Endothelial cell of umbilical vein (primary cell): ENCODE results near the gene GRAMD1B. TPM values are rescaled to one million over a fixed set of nuclear protein-coding genes. Genes with fewer than 3 reads are reported as not detected.

Source experiments
- BruUV-seq: library from RNA; stranded (reverse); fragments of 400-500 nt; replicated peaks from 2 replicates; lab custom pipeline; 2021; lab: Mats Ljungman, UMichigan
- CTCF ChIA-PET: fragments of 300-600, 350-600 bp; sonication (Branson Sonifier 250); formaldehyde crosslinking; loops from one replicate; lab custom pipeline; 2021; ENCODE audit warnings: antibody characterized with exemption, inconsistent platforms; lab: Charles Lee
- POLR2A ChIA-PET: fragments of 300-600, 350-600 bp; sonication (Branson Sonifier 250); formaldehyde crosslinking; loops from one replicate; lab custom pipeline; 2021; ENCODE audit warnings: antibody characterized with exemption, inconsistent platforms; lab: Charles Lee
- DNase-seq: peaks from one replicate; pipeline ENCODE4 v3.0.0-alpha.2; 2011; ENCODE audit warnings: low read depth, low spot score
- FAIRE-seq: peaks from 2 replicates; lab custom pipeline; 2011; peaks lifted over from hg19 to GRCh38; lab: Jason Lieb, UNC
- H2AFZ ChIP-seq: 2 replicates; pipeline ENCODE4 v1.6.0; 2012; ENCODE audit warnings: low read depth, low read length, control low read depth, inconsistent platforms
- H3K27ac ChIP-seq: 2 replicates; pipeline ENCODE4 v1.5.1; 2011; ENCODE audit warnings: low read depth, mild to moderate bottlenecking, control low read depth, low read length, moderate library complexity; ENCODE audit not compliant: insufficient read depth
- H3K27me3 ChIP-seq, 2 experiments: 2 replicates each; pipeline versions ENCODE4 v1.6.0 to v1.6.1; 2011; ENCODE audit warnings: low read length in 2 of 2, mixed read lengths in 1 of 2; ENCODE audit not compliant: control insufficient read depth in 2 of 2, insufficient read depth in 2 of 2
- H3K36me3 ChIP-seq, 2 experiments: 2 replicates in 1 of 2; 3 replicates in 1 of 2; pipeline ENCODE4 v1.5.1; 2011; ENCODE audit warnings: low read length in 2 of 2, mild to moderate bottlenecking in 1 of 2, moderate library complexity in 1 of 2; ENCODE audit not compliant: control insufficient read depth in 2 of 2, insufficient read depth in 2 of 2; ENCODE audit errors: extremely low read depth in 1 of 2
- H3K4me1 ChIP-seq: 3 replicates; pipeline ENCODE4 v1.5.1; 2011; ENCODE audit warnings: mild to moderate bottlenecking, low read length; ENCODE audit not compliant: control insufficient read depth, insufficient read depth; ENCODE audit errors: extremely low read depth
- H3K4me2 ChIP-seq: 2 replicates; pipeline ENCODE4 v1.6.1; 2011; ENCODE audit warnings: low read length, control low read depth, mixed read lengths; ENCODE audit not compliant: insufficient read depth
- H3K4me3 ChIP-seq, 3 experiments: fragments of 200-600 bp in 1 of 3; sonication (generic), shearing (Covaris generic) in 1 of 3; replicated peaks in 1 of 3; 2 replicates each; pipeline ENCODE4 v1.5.1; 2011 to 2016; ENCODE audit warnings: control low read depth in 3 of 3, low read length in 3 of 3, mild to moderate bottlenecking in 2 of 3, inconsistent platforms in 1 of 3, low read depth in 1 of 3, moderate library complexity in 1 of 3; ENCODE audit not compliant: insufficient read depth in 1 of 3
- H3K79me2 ChIP-seq: 2 replicates; pipeline ENCODE4 v1.6.0; 2012; ENCODE audit warnings: low read length, inconsistent platforms; ENCODE audit not compliant: control insufficient read depth, insufficient read depth
- H3K9ac ChIP-seq: replicated peaks from 2 replicates; pipeline ENCODE3; 2011; ENCODE audit warnings: low read length, control low read depth; ENCODE audit not compliant: insufficient read depth; ENCODE audit errors: extremely low read depth
- H3K9me1 ChIP-seq: replicated peaks from 3 replicates; pipeline ENCODE4 v1.6.0; 2011; ENCODE audit warnings: mild to moderate bottlenecking, low read length; ENCODE audit not compliant: control insufficient read depth, insufficient read depth; ENCODE audit errors: extremely low read depth
- H3K9me3 ChIP-seq: replicated peaks from 2 replicates; pipeline ENCODE4 v1.5.1; 2012; ENCODE audit warnings: low read length, inconsistent platforms; ENCODE audit not compliant: control insufficient read depth, insufficient read depth
- H4K20me1 ChIP-seq: replicated peaks from 2 replicates; pipeline ENCODE3; 2011; ENCODE audit warnings: mild to moderate bottlenecking, low read length; ENCODE audit not compliant: control insufficient read depth, insufficient read depth; ENCODE audit errors: extremely low read depth
- EZH2 ChIP-seq: IDR thresholded peaks from 2 replicates; pipeline ENCODE4 v1.6.1; 2012; ENCODE audit warnings: borderline replicate concordance, low read depth, mild to moderate bottlenecking, moderate library complexity, low read length, inconsistent platforms; ENCODE audit not compliant: severe bottlenecking
- FOS ChIP-seq: IDR thresholded peaks from 2 replicates; pipeline ENCODE4 v1.6.1; 2011; ENCODE audit warnings: mild to moderate bottlenecking, low read length, moderate library complexity, borderline replicate concordance; ENCODE audit not compliant: insufficient read depth
- GATA2 ChIP-seq: IDR thresholded peaks from 2 replicates; pipeline ENCODE4 v1.7.0; 2011; ENCODE audit warnings: low read depth, mild to moderate bottlenecking, moderate library complexity, mixed read lengths, low read length; ENCODE audit not compliant: insufficient read length, insufficient read depth
- JUN ChIP-seq: IDR thresholded peaks from 2 replicates; pipeline ENCODE4 v1.6.1; 2011; ENCODE audit warnings: borderline replicate concordance, low read depth; ENCODE audit not compliant: insufficient read length, insufficient read depth
- MYC ChIP-seq: IDR thresholded peaks from one replicate; pipeline ENCODE4 v1.6.1; 2011; ENCODE audit warnings: mild to moderate bottlenecking, low read depth, low read length
- POLR2A ChIP-seq: IDR thresholded peaks from 2 replicates; pipeline ENCODE4 v1.6.1; 2012; ENCODE audit warnings: low read depth, mild to moderate bottlenecking, control low read depth, low read length
- POLR2AphosphoS5 ChIP-seq: IDR thresholded peaks from 2 replicates; pipeline ENCODE4 v1.6.1; 2012; ENCODE audit warnings: low read depth, mild to moderate bottlenecking, control low read depth, low read length, moderate library complexity; ENCODE audit not compliant: insufficient read depth
- dilution Hi-C: fragments of 300-500 bp; cut with MboI; formaldehyde crosslinking; loops from one replicate; pipeline ENCODE4 v1.15.0; 2019; ENCODE audit warnings: low sequenced_read_pairs; ENCODE audit not compliant: extremely low pct_ligation_motif_present
- intact Hi-C: fragments of 100-400 bp; cut with micrococcal nuclease; formaldehyde crosslinking; loops from one replicate; pipeline ENCODE4 v1.10.0; 2022
- polyA plus RNA-seq, 4 experiments: library from polyadenylated mRNA; depleted of rRNA in 3 of 4; stranded (reverse) in 3 of 4; unstranded in 1 of 4; fragments of >200 nt; gene quantifications; 2 replicates each; pipeline versions ENCODE4 v1.2.1 to v1.2.3, GENCODE V29; 2011 to 2012; ENCODE audit warnings: missing spikeins in 1 of 4
- total RNA-seq: library from RNA; stranded (reverse); gene quantifications from 2 replicates; pipeline ENCODE4 v1.2.3, GENCODE V29; 2021
- TF ChIP-seq, protein P1 (sequence below): IDR thresholded peaks from 2 replicates; pipeline ENCODE4 v1.6.1; 2011; ENCODE audit not compliant: insufficient read depth, insufficient read length
- TF ChIP-seq, protein P2 (sequence below), 2 donors: IDR thresholded peaks; 1 replicate in 1 of 2; 2 replicates in 1 of 2; pipeline ENCODE4 v1.5.1; 2011; ENCODE audit warnings: low read length in 2 of 2, mild to moderate bottlenecking in 2 of 2, moderate library complexity in 2 of 2, control low read depth in 1 of 2, inconsistent platforms in 1 of 2, low read depth in 1 of 2; ENCODE audit not compliant: insufficient read depth in 1 of 2; ENCODE audit errors: extremely low read depth in 1 of 2

GRAMD1B gene
- total and polyA plus RNA-seq, 2 donors (not counting 3 experiments of a cell fraction or from before 2014, with no cell fraction given), result 5.1 to 11.1 TPM

DNA sequence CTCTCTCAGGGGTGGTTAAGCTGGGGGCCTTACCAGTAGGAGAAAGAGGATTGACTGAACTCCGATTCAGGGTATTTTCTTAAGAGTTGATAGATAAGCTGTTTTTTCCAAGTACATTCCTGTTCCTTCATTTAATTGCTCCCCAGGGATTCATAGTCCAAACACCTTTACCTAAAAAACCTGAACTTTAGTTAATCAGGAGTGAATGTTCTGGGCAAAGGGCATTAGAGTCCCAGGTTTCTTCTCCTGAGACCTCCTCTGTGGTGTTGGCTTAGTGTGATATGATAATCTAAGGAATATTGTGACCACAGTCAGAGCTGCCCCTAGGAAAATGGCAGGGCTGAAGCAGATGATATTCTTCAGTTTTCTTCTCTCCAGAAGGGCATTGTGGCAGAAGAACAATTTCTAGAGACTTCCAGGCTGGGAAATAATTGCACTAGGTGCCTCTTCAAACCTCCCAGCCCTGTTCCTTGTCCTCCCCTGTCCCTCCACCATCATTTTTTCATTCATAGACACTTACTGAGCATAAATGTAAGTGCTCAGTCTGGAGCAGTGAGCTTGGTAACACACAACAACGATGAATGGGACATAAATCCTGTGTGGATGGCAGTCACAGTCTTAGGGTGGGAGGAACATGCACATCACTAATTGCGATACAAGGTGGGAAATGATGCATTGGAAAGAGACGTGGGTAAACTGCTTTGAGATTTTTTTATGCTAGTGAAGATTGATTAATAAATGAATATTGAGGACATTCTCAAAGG, 11.5 kb upstream of the GRAMD1B start:
- Histone ChIP-seq H3K4me2 (no peak overlapping the region), H3K4me1 (no peaks in the 10 kb centered on the region), H3K9me3 (no peaks in the 10 kb centered on the region), H3K79me2 (no peaks in the 10 kb centered on the region), H4K20me1 (no peaks in the 10 kb centered on the region), H3K36me3 (no peaks in the 10 kb centered on the region), H3K4me3 (no peak overlapping the region), H3K27me3 (peaks cover 23 to 28% of the 10 kb centered on the region in 2 experiments), H3K9me1 (no peaks in the 10 kb centered on the region), H3K27ac (no peak overlapping the region), H3K9ac (no peak overlapping the region), H2AFZ (no peak overlapping the region)
- TF ChIP-seq GATA2 (no peak), JUN (no peak), POLR2A (no peak), POLR2AphosphoS5 (no peak), EZH2 (no peak), MYC (no peak), FOS (no peak)
- TF ChIP-seq, protein P1, sequence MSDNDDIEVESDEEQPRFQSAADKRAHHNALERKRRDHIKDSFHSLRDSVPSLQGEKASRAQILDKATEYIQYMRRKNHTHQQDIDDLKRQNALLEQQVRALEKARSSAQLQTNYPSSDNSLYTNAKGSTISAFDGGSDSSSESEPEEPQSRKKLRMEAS, result no peak
- TF ChIP-seq, protein P2, sequence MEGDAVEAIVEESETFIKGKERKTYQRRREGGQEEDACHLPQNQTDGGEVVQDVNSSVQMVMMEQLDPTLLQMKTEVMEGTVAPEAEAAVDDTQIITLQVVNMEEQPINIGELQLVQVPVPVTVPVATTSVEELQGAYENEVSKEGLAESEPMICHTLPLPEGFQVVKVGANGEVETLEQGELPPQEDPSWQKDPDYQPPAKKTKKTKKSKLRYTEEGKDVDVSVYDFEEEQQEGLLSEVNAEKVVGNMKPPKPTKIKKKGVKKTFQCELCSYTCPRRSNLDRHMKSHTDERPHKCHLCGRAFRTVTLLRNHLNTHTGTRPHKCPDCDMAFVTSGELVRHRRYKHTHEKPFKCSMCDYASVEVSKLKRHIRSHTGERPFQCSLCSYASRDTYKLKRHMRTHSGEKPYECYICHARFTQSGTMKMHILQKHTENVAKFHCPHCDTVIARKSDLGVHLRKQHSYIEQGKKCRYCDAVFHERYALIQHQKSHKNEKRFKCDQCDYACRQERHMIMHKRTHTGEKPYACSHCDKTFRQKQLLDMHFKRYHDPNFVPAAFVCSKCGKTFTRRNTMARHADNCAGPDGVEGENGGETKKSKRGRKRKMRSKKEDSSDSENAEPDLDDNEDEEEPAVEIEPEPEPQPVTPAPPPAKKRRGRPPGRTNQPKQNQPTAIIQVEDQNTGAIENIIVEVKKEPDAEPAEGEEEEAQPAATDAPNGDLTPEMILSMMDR (IDR thresholded peaks at IDR 0.05; ENCODE audit: extremely low read depth in 1 of 2, insufficient read depth in 1 of 2, low read depth in 1 of 2, low read length in 2 of 2), result no peak
- no TSS peak for BruUV-seq
- no peak for DNase-seq
- POLR2A ChIA-PET, result no interaction called here
- dilution Hi-C loops (no loop called here), intact Hi-C loops (no loop called here)
- no peak for FAIRE-seq
- CTCF ChIA-PET, result interaction anchor here (1.9 kb wide), 1 partner anchor 11 kb away, joined by 17 read pairs; no protein-coding TSS in a partner anchor
